Activated naive CD4-positive, alpha-beta T cell treated with anti-CD3 and anti-CD28 coated beads, Interleukin-2, amount 50 U/mL, for 16 hours (primary cell): ENCODE results near the gene PLCG1.

ENCODE experiments used
- DNase-seq: peaks from one replicate; pipeline ENCODE4 v3.0.0-alpha.2; 2020

The PLCG1 gene

GRCh38 chr20:41219824-41220223 lies 82.5 kb downstream of the PLCG1 start:
- no peak for DNase-seq

- no peak for DNase-seq
Measured at GRCh38 chr20:41221614-41222218, 84.4 kb downstream of the PLCG1 start.

GRCh38 chr20:41222296-41222695 lies 85.0 kb downstream of the PLCG1 start:
- DNase-seq = no peak

GRCh38 chr20:41222703-41223102 lies 85.4 kb downstream of the PLCG1 start:
- no peak for DNase-seq

GRCh38 chr20:41223112-41223511 lies 85.8 kb downstream of the PLCG1 start:
- DNase-seq = no peak

GRCh38 chr20:41224281-41224680 lies 86.9 kb downstream of the PLCG1 start:
- no peak for DNase-seq

GRCh38 chr20:41225091-41225490 lies 87.7 kb downstream of the PLCG1 start:
- no peak for DNase-seq

- no peak for DNase-seq
Measured at GRCh38 chr20:41226426-41226825, 89.1 kb downstream of the PLCG1 start.
